Measurements from ENCODE around the gene DLGAP1. TPM values are rescaled to one million over a fixed set of nuclear protein-coding genes. Genes with fewer than 3 reads are reported as not detected.

Gene DLGAP1
- total and polyA plus RNA-seq, 2 experiments from 2014 or later: 17.0 to 48.5 TPM

DNA sequence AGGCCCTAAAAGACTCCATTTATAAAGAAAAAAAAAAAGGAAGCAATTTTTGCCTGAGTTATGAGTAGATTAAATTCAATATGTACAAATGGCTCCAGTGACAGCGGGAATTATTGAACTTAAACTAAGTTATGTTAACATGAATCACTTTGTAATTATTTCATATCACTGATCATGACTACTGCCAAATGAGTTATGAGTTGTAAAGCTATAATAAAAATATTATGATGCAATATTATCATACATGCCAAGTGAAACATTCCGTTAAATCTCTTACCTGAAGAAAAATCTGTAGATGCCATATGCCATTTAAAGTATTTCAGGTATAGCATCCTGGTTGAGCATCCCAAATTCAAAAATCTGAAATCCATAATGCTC is 217.5 kb downstream of the DLGAP1 start:
- Histone ChIP-seq H3K27ac (ENCODE audit: low read depth) (no peak overlapping the region), H3K4me1 (ENCODE audit: insufficient read depth) (peaks cover 83% of the 10 kb centered on the region), H3K79me2 (replicated peaks; ENCODE audit: insufficient read depth) (no peaks in the 10 kb centered on the region), H3K4me2 (peak overlapping the region; percentile 25; the same call in 1 of the 2 replicates), H3K27me3 (ENCODE audit: insufficient read depth) (peaks cover 97% of the 10 kb centered on the region), H3K9me2 (ENCODE audit: insufficient read depth) (no peaks in the 10 kb centered on the region), H4K20me1 (replicated peaks; ENCODE audit: insufficient read depth) (peaks cover 15% of the 10 kb centered on the region), H3K36me3 (ENCODE audit: insufficient read depth) (no peaks in the 10 kb centered on the region), H3K4me3 (no peak overlapping the region), H2AFZ (no peak overlapping the region), H3F3A (replicated peaks; ENCODE audit: low read depth) (no peaks in the 10 kb centered on the region)
- peaks cover 57% of the 10 kb centered on the region for H3K27me3 Mint-ChIP-seq (ENCODE audit: insufficient read depth, low read depth, poor library complexity)
- ATAC-seq (no peak), DNase-seq (ENCODE audit: low spot score) (no peak)
- H3K4me3 Mint-ChIP-seq: no peak overlapping the region
- TF ChIP-seq ZNF331 (CRISPR knock-in tag; IDR thresholded peaks at IDR 0.05; ENCODE audit: low read depth) (no peak), REST (IDR thresholded peaks at IDR 0.05; ENCODE audit: unreplicated experiment) (no peak), NANOG (IDR thresholded peaks at IDR 0.05; ENCODE audit: borderline replicate concordance) (no peak), EZH2phosphoT487 (IDR thresholded peaks at IDR 0.05; ENCODE audit: unreplicated experiment) (no peak), EZH2 (IDR thresholded peaks at IDR 0.05; ENCODE audit: low read depth, unreplicated experiment) (no peak), ZNF114 (CRISPR knock-in tag; IDR thresholded peaks at IDR 0.05) (no peak), STAT1 (IDR thresholded peaks at IDR 0.05; ENCODE audit: unreplicated experiment) (no peak), POLR2AphosphoS5 (IDR thresholded peaks at IDR 0.05; ENCODE audit: low read depth) (no peak), CREB1 (CRISPR knock-in tag; IDR thresholded peaks at IDR 0.05; ENCODE audit: low read depth) (no peak), CTCF (conservative IDR thresholded peaks at IDR 0.05; ENCODE audit: low read depth in 2 of 2) (no peak), JUNB (IDR thresholded peaks at IDR 0.05; ENCODE audit: unreplicated experiment) (no peak)
- TF ChIP-seq, protein P1, sequence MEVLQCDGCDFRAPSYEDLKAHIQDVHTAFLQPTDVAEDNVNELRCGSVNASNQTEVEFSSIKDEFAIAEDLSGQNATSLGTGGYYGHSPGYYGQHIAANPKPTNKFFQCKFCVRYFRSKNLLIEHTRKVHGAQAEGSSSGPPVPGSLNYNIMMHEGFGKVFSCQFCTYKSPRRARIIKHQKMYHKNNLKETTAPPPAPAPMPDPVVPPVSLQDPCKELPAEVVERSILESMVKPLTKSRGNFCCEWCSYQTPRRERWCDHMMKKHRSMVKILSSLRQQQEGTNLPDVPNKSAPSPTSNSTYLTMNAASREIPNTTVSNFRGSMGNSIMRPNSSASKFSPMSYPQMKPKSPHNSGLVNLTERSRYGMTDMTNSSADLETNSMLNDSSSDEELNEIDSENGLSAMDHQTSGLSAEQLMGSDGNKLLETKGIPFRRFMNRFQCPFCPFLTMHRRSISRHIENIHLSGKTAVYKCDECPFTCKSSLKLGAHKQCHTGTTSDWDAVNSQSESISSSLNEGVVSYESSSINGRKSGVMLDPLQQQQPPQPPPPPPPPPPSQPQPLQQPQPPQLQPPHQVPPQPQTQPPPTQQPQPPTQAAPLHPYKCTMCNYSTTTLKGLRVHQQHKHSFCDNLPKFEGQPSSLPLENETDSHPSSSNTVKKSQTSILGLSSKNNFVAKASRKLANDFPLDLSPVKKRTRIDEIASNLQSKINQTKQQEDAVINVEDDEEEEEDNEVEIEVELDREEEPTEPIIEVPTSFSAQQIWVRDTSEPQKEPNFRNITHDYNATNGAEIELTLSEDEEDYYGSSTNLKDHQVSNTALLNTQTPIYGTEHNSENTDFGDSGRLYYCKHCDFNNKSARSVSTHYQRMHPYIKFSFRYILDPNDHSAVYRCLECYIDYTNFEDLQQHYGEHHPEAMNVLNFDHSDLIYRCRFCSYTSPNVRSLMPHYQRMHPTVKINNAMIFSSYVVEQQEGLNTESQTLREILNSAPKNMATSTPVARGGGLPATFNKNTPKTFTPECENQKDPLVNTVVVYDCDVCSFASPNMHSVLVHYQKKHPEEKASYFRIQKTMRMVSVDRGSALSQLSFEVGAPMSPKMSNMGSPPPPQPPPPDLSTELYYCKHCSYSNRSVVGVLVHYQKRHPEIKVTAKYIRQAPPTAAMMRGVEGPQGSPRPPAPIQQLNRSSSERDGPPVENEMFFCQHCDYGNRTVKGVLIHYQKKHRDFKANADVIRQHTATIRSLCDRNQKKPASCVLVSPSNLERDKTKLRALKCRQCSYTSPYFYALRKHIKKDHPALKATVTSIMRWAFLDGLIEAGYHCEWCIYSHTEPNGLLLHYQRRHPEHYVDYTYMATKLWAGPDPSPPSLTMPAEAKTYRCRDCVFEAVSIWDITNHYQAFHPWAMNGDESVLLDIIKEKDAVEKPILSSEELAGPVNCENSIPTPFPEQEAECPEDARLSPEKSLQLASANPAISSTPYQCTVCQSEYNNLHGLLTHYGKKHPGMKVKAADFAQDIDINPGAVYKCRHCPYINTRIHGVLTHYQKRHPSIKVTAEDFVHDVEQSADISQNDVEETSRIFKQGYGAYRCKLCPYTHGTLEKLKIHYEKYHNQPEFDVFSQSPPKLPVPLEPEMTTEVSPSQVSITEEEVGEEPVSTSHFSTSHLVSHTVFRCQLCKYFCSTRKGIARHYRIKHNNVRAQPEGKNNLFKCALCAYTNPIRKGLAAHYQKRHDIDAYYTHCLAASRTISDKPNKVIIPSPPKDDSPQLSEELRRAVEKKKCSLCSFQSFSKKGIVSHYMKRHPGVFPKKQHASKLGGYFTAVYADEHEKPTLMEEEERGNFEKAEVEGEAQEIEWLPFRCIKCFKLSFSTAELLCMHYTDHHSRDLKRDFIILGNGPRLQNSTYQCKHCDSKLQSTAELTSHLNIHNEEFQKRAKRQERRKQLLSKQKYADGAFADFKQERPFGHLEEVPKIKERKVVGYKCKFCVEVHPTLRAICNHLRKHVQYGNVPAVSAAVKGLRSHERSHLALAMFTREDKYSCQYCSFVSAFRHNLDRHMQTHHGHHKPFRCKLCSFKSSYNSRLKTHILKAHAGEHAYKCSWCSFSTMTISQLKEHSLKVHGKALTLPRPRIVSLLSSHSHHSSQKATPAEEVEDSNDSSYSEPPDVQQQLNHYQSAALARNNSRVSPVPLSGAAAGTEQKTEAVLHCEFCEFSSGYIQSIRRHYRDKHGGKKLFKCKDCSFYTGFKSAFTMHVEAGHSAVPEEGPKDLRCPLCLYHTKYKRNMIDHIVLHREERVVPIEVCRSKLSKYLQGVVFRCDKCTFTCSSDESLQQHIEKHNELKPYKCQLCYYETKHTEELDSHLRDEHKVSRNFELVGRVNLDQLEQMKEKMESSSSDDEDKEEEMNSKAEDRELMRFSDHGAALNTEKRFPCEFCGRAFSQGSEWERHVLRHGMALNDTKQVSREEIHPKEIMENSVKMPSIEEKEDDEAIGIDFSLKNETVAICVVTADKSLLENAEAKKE (CRISPR knock-in tag; IDR thresholded peaks at IDR 0.05): no peak
- TF ChIP-seq, protein P2, sequence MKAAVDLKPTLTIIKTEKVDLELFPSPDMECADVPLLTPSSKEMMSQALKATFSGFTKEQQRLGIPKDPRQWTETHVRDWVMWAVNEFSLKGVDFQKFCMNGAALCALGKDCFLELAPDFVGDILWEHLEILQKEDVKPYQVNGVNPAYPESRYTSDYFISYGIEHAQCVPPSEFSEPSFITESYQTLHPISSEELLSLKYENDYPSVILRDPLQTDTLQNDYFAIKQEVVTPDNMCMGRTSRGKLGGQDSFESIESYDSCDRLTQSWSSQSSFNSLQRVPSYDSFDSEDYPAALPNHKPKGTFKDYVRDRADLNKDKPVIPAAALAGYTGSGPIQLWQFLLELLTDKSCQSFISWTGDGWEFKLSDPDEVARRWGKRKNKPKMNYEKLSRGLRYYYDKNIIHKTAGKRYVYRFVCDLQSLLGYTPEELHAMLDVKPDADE (IDR thresholded peaks at IDR 0.05): no peak
- H3K27ac Mint-ChIP-seq: no peak overlapping the region
- H3K4me1 Mint-ChIP-seq: peaks cover 65% of the 10 kb centered on the region
- no peaks in the 10 kb centered on the region for H3K36me3 Mint-ChIP-seq (ENCODE audit: low read depth)
- no peaks in the 10 kb centered on the region for H3K9me3 Mint-ChIP-seq

All from GM23338 (cell line).